ENCODE results near the gene IRGC. TPM values are rescaled to one million over a fixed set of nuclear protein-coding genes. Genes with fewer than 3 reads are reported as not detected.

IRGC gene
- total and polyA plus RNA-seq, 9 of the 15 experiments (the other 6 are each of a cell fraction or from before 2014, with no cell fraction given) = not detected

DNA sequence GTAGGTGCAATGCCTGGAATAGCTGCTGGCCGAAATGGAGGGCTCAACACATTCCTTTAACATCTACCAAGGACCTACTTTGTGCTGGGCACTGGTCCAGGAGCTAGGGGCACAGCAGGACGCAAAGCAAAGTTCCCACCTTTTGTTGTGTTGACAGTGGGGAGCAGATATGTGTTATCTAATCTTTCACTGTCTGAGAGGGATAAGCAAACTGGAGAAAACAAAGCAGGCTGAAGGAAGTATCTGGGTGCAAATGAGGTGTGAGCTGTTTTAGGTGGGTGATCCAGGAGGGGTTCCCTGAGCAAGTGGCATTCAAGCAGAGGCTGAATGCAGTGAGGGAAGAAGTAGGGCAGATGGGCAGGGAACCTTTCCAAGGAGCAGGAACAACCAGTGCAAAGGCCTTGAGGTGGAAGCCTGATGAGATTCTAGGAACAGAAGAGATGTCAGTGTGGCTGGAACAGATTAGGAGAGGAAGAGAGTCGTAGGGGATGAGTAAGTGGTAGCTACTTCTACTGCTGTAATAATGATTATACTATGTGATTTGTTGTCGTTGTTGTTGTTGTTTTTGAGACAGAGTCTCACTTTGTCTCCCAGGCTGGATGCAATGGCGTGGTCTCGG lies 43.7 kb upstream of the IRGC start (continued):
- TF ChIP-seq, protein P1, sequence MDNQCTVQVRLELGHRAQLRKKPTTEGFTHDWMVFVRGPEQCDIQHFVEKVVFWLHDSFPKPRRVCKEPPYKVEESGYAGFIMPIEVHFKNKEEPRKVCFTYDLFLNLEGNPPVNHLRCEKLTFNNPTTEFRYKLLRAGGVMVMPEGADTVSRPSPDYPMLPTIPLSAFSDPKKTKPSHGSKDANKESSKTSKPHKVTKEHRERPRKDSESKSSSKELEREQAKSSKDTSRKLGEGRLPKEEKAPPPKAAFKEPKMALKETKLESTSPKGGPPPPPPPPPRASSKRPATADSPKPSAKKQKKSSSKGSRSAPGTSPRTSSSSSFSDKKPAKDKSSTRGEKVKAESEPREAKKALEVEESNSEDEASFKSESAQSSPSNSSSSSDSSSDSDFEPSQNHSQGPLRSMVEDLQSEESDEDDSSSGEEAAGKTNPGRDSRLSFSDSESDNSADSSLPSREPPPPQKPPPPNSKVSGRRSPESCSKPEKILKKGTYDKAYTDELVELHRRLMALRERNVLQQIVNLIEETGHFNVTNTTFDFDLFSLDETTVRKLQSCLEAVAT (IDR thresholded peaks at IDR 0.05) = 0 out of 4 replicates have a peak, but pooled peaks of 1 of the 2 experiments have one; percentile 23
- TF ChIP-seq, protein P2, sequence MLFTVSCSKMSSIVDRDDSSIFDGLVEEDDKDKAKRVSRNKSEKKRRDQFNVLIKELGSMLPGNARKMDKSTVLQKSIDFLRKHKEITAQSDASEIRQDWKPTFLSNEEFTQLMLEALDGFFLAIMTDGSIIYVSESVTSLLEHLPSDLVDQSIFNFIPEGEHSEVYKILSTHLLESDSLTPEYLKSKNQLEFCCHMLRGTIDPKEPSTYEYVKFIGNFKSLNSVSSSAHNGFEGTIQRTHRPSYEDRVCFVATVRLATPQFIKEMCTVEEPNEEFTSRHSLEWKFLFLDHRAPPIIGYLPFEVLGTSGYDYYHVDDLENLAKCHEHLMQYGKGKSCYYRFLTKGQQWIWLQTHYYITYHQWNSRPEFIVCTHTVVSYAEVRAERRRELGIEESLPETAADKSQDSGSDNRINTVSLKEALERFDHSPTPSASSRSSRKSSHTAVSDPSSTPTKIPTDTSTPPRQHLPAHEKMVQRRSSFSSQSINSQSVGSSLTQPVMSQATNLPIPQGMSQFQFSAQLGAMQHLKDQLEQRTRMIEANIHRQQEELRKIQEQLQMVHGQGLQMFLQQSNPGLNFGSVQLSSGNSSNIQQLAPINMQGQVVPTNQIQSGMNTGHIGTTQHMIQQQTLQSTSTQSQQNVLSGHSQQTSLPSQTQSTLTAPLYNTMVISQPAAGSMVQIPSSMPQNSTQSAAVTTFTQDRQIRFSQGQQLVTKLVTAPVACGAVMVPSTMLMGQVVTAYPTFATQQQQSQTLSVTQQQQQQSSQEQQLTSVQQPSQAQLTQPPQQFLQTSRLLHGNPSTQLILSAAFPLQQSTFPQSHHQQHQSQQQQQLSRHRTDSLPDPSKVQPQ (CRISPR knock-in tag; IDR thresholded peaks at IDR 0.05; ENCODE audit: borderline replicate concordance) = no peak
- TF ChIP-seq SMARCE1 (IDR thresholded peaks at IDR 0.05) = peak; percentile 70; the same call in 1 of the 2 replicates
- TF ChIP-seq HIVEP1 (CRISPR knock-in tag; IDR thresholded peaks at IDR 0.05) = no peak
- TF ChIP-seq BCL6 (CRISPR knock-in tag; IDR thresholded peaks at IDR 0.05) = no peak
- no peak for TF ChIP-seq THRAP3 (IDR thresholded peaks at IDR 0.05; ENCODE audit: borderline replicate concordance)
- 0 out of 4 replicates have a peak, but pooled peaks of 1 of the 2 experiments have one; percentile 22 for TF ChIP-seq FOXK2 (conservative IDR thresholded peaks at IDR 0.05 in 1 of 2, IDR thresholded peaks at IDR 0.05 in 1 of 2; ENCODE audit: low read depth in 2 of 2)
- TF ChIP-seq NCOA6 (IDR thresholded peaks at IDR 0.05) = no peak
- no peak for TF ChIP-seq C11orf30 (IDR thresholded peaks at IDR 0.05; ENCODE audit: low read depth)
- TF ChIP-seq, protein P3, sequence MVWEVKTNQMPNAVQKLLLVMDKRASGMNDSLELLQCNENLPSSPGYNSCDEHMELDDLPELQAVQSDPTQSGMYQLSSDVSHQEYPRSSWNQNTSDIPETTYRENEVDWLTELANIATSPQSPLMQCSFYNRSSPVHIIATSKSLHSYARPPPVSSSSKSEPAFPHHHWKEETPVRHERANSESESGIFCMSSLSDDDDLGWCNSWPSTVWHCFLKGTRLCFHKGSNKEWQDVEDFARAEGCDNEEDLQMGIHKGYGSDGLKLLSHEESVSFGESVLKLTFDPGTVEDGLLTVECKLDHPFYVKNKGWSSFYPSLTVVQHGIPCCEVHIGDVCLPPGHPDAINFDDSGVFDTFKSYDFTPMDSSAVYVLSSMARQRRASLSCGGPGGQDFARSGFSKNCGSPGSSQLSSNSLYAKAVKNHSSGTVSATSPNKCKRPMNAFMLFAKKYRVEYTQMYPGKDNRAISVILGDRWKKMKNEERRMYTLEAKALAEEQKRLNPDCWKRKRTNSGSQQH (CRISPR knock-in tag; IDR thresholded peaks at IDR 0.05) = no peak

Data from K562 (cell line).